Adrenal gland (tissue), 12 donors: Measurements from ENCODE around the gene DPYD. TPM values are rescaled to one million over a fixed set of nuclear protein-coding genes. Genes with fewer than 3 reads are reported as not detected.

Source experiments
- DNase-seq, 7 donors: peaks; one replicate each; pipeline ENCODE4 v3.0.0-alpha.2; 2019 to 2020
- H3K27ac ChIP-seq, 5 donors: fragments of 200-600 bp; sonication (generic) in 4 of 5; 1 replicate in 3 of 5; 2 replicates in 2 of 5; pipeline versions ENCODE4 v1.5.1 to v1.8.0; 2016 to 2020; ENCODE audit warnings: mild to moderate bottlenecking in 1 of 5
- H3K27me3 ChIP-seq: fragments of 200-600 bp; 2 replicates; pipeline ENCODE4 v1.8.0; 2021
- H3K36me3 ChIP-seq, 2 donors: fragments of 200-600 bp; replicated peaks in 1 of 2; 1 replicate in 1 of 2; 2 replicates in 1 of 2; pipeline versions ENCODE4 v1.5.1 to v1.8.0; 2018 to 2022
- H3K4me1 ChIP-seq, 2 donors: fragments of 200-600 bp; replicated peaks in 1 of 2; 1 replicate in 1 of 2; 2 replicates in 1 of 2; pipeline versions ENCODE4 v1.5.1 to v1.8.0; 2018 to 2021
- H3K4me3 ChIP-seq, 4 donors: fragments of 200-600 bp; sonication (generic) in 3 of 4; one replicate each; pipeline ENCODE4 v1.5.1; 2016 to 2018
- H3K9me3 ChIP-seq, 3 donors: fragments of 200-600 bp; sonication (generic) in 1 of 3; replicated peaks in 1 of 3; 1 replicate in 2 of 3; 2 replicates in 1 of 3; pipeline versions ENCODE4 v1.5.1 to v1.8.0; 2016 to 2021
- POLR2A ChIP-seq, 2 donors: fragments of 450-650 bp; IDR thresholded peaks; one replicate each; pipeline ENCODE4 v1.6.1; 2017; ENCODE audit warnings: antibody characterized with exemption in 2 of 2, mild to moderate bottlenecking in 2 of 2, moderate library complexity in 1 of 2
- WGBS, 4 donors: extraction: QIAGEN DNeasy Blood & Tissue Kit in 2 of 4; methylation state at CpG; one replicate each; pipeline versions ENCODE4 v1.1.5 to v1.1.7; 2013 to 2017; 5-methylcytosine and 5-hydroxymethylcytosine counted together
- intact Hi-C, 2 donors: fragments of 100-400 bp; cut with DNase I; formaldehyde crosslinking; loops; one replicate each; pipeline versions ENCODE4 v1.14.1 to v1.15.0; 2022 to 2023
- polyA plus RNA-seq, 3 donors: library from polyadenylated mRNA; stranded (reverse); fragments of 200-250 nt in 2 of 3; fragments of 350-450 nt in 1 of 3; fragmentation: Illumina TruSeq in 1 of 3; extraction: RNeasy Lipid Tissue Mini Kit (QIAGEN cat#74804) in 1 of 3; gene quantifications; one replicate each; pipeline ENCODE4 v1.2.3, GENCODE V29; 2013 to 2014
- total RNA-seq, 9 donors: library from RNA; depleted of rRNA in 4 of 9; stranded (reverse); fragments of >200 nt in 4 of 9; fragments of 120-200 nt in 1 of 9; fragmentation: NEBNext Ultra II Directional in 1 of 9; extraction: Animal tissue kit (Norgen Biotek cat#: 25700) in 1 of 9; gene quantifications; one replicate each; pipeline versions ENCODE4 v1.1.0 to v1.2.4, GENCODE V29; 2013 to 2023
- TF ChIP-seq, protein P1 (sequence below), 6 experiments: fragments of 450-650 bp in 4 of 6; fragments of 200-600 bp in 2 of 6; sonication (generic) in 1 of 6; IDR thresholded peaks; 1 replicate in 5 of 6; 2 replicates in 1 of 6; pipeline versions ENCODE4 v1.5.1 to v1.8.0; 2016 to 2021; ENCODE audit warnings: antibody characterized with exemption in 6 of 6, mild to moderate bottlenecking in 2 of 6, moderate library complexity in 1 of 6
- donor health status: healthy with polysubstance abuse.
- donor health status: Bipolar disorder and iron deficiency.
- donor health status: DM: yes; HTN: yes; CAD: no.
- donor health status: DM: no; HTN: no; CAD: no.
- donor health status: DM: no; HTN: no; CAD: no.
- donor health status: DM: yes; HTN: yes; CAD: no.

Gene DPYD
- total and polyA plus RNA-seq, 12 donors, result 6.6 to 73.1 (median 30.2) TPM

DNA sequence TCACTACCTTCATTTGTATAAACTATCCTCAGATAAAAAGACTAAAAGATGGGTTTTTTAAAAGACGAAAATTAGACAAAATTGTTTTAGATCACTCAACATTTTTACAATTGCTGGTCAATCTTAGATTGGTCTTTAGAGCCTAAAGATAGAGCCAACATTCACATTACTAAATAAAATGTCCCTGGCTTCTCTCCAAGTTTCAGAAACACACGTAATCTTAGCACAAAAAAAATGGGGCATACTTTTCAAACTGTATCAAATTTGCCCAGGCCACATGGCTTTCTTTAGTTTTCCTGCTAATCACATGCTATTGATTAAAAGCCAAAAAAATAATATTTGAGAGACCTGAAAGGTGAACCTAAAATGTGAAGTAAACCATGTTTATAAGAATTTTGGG, 288.1 kb downstream of the DPYD start:
- no peaks in the 10 kb centered on the region for H3K9me3 ChIP-seq
- H3K4me1 ChIP-seq, result peaks cover 0 to 7% of the 10 kb centered on the region in 2 donors
- no peaks in the 10 kb centered on the region for H3K36me3 ChIP-seq
- H3K27me3 ChIP-seq, result no peaks in the 10 kb centered on the region
- TF ChIP-seq, protein P1, sequence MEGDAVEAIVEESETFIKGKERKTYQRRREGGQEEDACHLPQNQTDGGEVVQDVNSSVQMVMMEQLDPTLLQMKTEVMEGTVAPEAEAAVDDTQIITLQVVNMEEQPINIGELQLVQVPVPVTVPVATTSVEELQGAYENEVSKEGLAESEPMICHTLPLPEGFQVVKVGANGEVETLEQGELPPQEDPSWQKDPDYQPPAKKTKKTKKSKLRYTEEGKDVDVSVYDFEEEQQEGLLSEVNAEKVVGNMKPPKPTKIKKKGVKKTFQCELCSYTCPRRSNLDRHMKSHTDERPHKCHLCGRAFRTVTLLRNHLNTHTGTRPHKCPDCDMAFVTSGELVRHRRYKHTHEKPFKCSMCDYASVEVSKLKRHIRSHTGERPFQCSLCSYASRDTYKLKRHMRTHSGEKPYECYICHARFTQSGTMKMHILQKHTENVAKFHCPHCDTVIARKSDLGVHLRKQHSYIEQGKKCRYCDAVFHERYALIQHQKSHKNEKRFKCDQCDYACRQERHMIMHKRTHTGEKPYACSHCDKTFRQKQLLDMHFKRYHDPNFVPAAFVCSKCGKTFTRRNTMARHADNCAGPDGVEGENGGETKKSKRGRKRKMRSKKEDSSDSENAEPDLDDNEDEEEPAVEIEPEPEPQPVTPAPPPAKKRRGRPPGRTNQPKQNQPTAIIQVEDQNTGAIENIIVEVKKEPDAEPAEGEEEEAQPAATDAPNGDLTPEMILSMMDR (IDR thresholded peaks at IDR 0.05), result no peak
- no peak for TF ChIP-seq POLR2A (IDR thresholded peaks at IDR 0.05)
- 51 to 60% (median 55%) methylated on average over 2 of the region's 2 CpGs for WGBS, 4 donors
- peak overlapping the region in 1 of 5 donors; percentile 12 for H3K27ac ChIP-seq
- H3K4me3 ChIP-seq, result no peak overlapping the region
- DNase-seq, result no peak
- intact Hi-C loops, result no loop called here

- Histone ChIP-seq H3K9me3 (no peaks in the 10 kb centered on the region), H3K36me3 (no peaks in the 10 kb centered on the region), H3K4me1 (peaks cover 0 to 7% of the 10 kb centered on the region in 2 donors), H3K27ac (no peak overlapping the region), H3K4me3 (no peak overlapping the region), H3K27me3 (no peaks in the 10 kb centered on the region)
- peak in 1 of 7 donors; percentile 1 for DNase-seq
- intact Hi-C loops, result no loop called here
- TF ChIP-seq, protein P1 (IDR thresholded peaks at IDR 0.05), result no peak
- no peak for TF ChIP-seq POLR2A (IDR thresholded peaks at IDR 0.05)
- 38 to 56% (median 39%) methylated on average over 4 of the region's 4 CpGs for WGBS, 4 donors
Observed at GRCh38 chr1:97632075-97632474, 288.8 kb downstream of the DPYD start.

DNA sequence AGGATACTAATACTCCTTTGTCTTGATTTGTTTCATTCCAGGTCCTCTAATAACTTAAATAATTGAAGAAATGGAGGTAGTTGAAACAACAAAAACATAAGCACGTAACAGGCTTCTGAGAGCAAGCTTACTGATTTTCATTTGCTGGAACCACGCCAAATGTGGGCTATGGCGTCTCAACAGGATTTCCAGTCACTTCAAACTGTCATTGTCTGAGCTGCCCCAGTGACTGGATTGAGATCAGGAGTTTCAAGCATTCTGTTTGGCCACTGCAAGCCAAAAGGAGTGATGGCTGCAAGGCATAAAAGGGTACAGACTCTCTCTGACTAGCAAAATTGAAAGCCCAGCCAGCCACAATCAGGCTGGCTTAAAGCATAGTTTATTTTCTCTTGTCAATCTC, 289.9 kb downstream of the DPYD start:
- intact Hi-C loops, result no loop called here
- WGBS, 4 donors, result 67 to 68% (median 67%) methylated on average over 3 of the region's 3 CpGs
- no peak for TF ChIP-seq POLR2A (IDR thresholded peaks at IDR 0.05)
- TF ChIP-seq, protein P1 (IDR thresholded peaks at IDR 0.05), result no peak
- no peaks in the 10 kb centered on the region for H3K36me3 ChIP-seq
- H3K27ac ChIP-seq, result no peak overlapping the region
- peaks cover 0 to 7% of the 10 kb centered on the region in 2 donors for H3K4me1 ChIP-seq
- no peak overlapping the region for H3K4me3 ChIP-seq
- DNase-seq, result peak in 3 of 7 donors; percentile 9 to 60 (median 17)
- no peaks in the 10 kb centered on the region for H3K27me3 ChIP-seq
- no peaks in the 10 kb centered on the region for H3K9me3 ChIP-seq

GRCh38 chr1:97630281-97630680, 290.6 kb downstream of the DPYD start:
- Histone ChIP-seq H3K9me3 (no peaks in the 10 kb centered on the region), H3K36me3 (no peaks in the 10 kb centered on the region), H3K4me3 (no peak overlapping the region), H3K4me1 (peaks cover 0 to 7% of the 10 kb centered on the region in 2 donors), H3K27me3 (no peaks in the 10 kb centered on the region), H3K27ac (no peak overlapping the region)
- intact Hi-C loops, result no loop called here
- no peak for DNase-seq
- TF ChIP-seq, protein P1 (IDR thresholded peaks at IDR 0.05), result no peak
- no peak for TF ChIP-seq POLR2A (IDR thresholded peaks at IDR 0.05)
- 58 to 72% (median 67%) methylated on average over 1 of the region's 1 CpG for WGBS, 4 donors
